Kidney (tissue), 14 donors: ENCODE measurements around the gene DNAI1. TPM values are rescaled to one million over a fixed set of nuclear protein-coding genes. Genes with fewer than 3 reads are reported as not detected.

Experiments
- DNase-seq, 5 donors: peaks; one replicate each; pipeline ENCODE4 v3.0.0-alpha.2; 2013 to 2020
- FAIRE-seq: peaks from 2 replicates; lab custom pipeline; 2012; peaks lifted over from hg19 to GRCh38; lab: Jason Lieb, UNC
- H3K27ac ChIP-seq, 2 donors: one replicate each; pipeline ENCODE4 v1.7.0; 2013; ENCODE audit warnings: low read depth in 2 of 2, low read length in 2 of 2, inconsistent platforms in 1 of 2
- H3K27me3 ChIP-seq: one replicate; pipeline ENCODE4 v1.7.1; 2013; ENCODE audit warnings: low read length, inconsistent platforms; ENCODE audit not compliant: control insufficient read depth, insufficient read depth
- H3K36me3 ChIP-seq, 3 donors: one replicate each; pipeline versions ENCODE4 v1.7.0 to v1.7.1; 2013; ENCODE audit warnings: low read length in 3 of 3, control low read depth in 1 of 3, inconsistent platforms in 1 of 3; ENCODE audit not compliant: insufficient read depth in 3 of 3, control insufficient read depth in 2 of 3
- H3K4me1 ChIP-seq, 3 donors: one replicate each; pipeline versions ENCODE4 v1.7.0 to v1.7.1; 2013; ENCODE audit warnings: low read length in 3 of 3, inconsistent platforms in 1 of 3, low read depth in 1 of 3; ENCODE audit not compliant: control insufficient read depth in 2 of 3, insufficient read depth in 2 of 3
- H3K4me3 ChIP-seq, 3 donors: one replicate each; pipeline versions ENCODE4 v1.7.0 to v1.8.1; 2013; ENCODE audit warnings: low read length in 3 of 3, control low read depth in 1 of 3, inconsistent platforms in 1 of 3
- H3K9ac ChIP-seq, 3 donors: one replicate each; pipeline versions ENCODE4 v1.7.0 to v1.7.1; 2013; ENCODE audit warnings: low read length in 3 of 3, control low read depth in 1 of 3, inconsistent platforms in 1 of 3
- H3K9me3 ChIP-seq, 3 donors: one replicate each; pipeline versions ENCODE4 v1.7.0 to v1.7.1; 2013; ENCODE audit warnings: low read length in 3 of 3, control low read depth in 1 of 3, inconsistent platforms in 1 of 3; ENCODE audit not compliant: control insufficient read depth in 2 of 3, insufficient read depth in 1 of 3
- intact Hi-C: fragments of 100-400 bp; cut with DNase I; formaldehyde crosslinking; loops from one replicate; pipeline ENCODE4 v1.11.1; 2022
- polyA plus RNA-seq: library from polyadenylated mRNA; stranded (reverse); fragments of 350-450 nt; fragmentation: Illumina TruSeq; extraction: RNeasy Lipid Tissue Mini Kit (QIAGEN cat#74804); gene quantifications from one replicate; pipeline ENCODE4 v1.2.3, GENCODE V29; 2014; ENCODE audit warnings: low read depth, low replicate concordance; ENCODE audit not compliant: insufficient read depth
- total RNA-seq: library from RNA; stranded (reverse); fragmentation: NEBNext Ultra II Directional; extraction: Animal tissue kit (Norgen Biotek cat#: 25700); gene quantifications from one replicate; pipeline ENCODE4 v1.2.1, GENCODE V29; 2021
- TF ChIP-seq, protein P1 (sequence below): IDR thresholded peaks from 3 replicates; pipeline ENCODE4 v1.5.1; 2012; ENCODE audit warnings: mild to moderate bottlenecking, moderate library complexity, borderline replicate concordance; ENCODE audit not compliant: insufficient read depth; ENCODE audit errors: extremely low read depth
- donor health status: control.
- donor health status: control.
- donor health status: control.
- donor health status: control.
- donor health status: control.
- donor health status: DM: yes; HTN: yes; CAD: no.
- donor health status: Normal renal cell carcinoma (clear cell type).

Gene DNAI1
- total and polyA plus RNA-seq, 2 donors from 2014 or later, result 2.4 to 3.0 TPM

DNA sequence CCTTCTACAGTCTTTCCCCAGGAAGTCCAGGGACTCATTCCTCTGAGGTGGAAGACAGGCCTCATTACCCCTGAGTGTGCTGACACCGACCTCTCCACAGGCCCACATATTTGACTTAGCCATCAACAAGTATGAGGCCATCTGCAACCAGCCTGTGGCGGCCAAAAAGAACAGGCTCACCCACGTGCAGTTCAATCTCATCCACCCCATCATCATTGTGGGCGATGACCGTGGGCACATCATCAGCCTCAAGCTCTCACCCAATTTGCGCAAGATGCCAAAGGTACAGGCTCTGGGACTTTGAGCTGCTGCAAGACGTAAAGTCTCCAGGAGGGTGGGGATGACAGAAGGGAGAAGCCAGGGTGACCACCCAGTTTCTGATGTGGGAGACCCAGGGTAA is 58.6 kb downstream of the DNAI1 start:
- Histone ChIP-seq H3K36me3 (no peaks in the 10 kb centered on the region), H3K9ac (no peak overlapping the region), H3K4me3 (no peak overlapping the region), H3K27me3 (no peaks in the 10 kb centered on the region), H3K4me1 (peaks cover 0 to under 1% (median 0%) of the 10 kb centered on the region in 3 donors), H3K9me3 (no peaks in the 10 kb centered on the region), H3K27ac (no peak overlapping the region)
- intact Hi-C loops, result no loop called here
- DNase-seq (no peak), FAIRE-seq (no peak)
- TF ChIP-seq, protein P1, sequence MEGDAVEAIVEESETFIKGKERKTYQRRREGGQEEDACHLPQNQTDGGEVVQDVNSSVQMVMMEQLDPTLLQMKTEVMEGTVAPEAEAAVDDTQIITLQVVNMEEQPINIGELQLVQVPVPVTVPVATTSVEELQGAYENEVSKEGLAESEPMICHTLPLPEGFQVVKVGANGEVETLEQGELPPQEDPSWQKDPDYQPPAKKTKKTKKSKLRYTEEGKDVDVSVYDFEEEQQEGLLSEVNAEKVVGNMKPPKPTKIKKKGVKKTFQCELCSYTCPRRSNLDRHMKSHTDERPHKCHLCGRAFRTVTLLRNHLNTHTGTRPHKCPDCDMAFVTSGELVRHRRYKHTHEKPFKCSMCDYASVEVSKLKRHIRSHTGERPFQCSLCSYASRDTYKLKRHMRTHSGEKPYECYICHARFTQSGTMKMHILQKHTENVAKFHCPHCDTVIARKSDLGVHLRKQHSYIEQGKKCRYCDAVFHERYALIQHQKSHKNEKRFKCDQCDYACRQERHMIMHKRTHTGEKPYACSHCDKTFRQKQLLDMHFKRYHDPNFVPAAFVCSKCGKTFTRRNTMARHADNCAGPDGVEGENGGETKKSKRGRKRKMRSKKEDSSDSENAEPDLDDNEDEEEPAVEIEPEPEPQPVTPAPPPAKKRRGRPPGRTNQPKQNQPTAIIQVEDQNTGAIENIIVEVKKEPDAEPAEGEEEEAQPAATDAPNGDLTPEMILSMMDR, result no peak

DNA sequence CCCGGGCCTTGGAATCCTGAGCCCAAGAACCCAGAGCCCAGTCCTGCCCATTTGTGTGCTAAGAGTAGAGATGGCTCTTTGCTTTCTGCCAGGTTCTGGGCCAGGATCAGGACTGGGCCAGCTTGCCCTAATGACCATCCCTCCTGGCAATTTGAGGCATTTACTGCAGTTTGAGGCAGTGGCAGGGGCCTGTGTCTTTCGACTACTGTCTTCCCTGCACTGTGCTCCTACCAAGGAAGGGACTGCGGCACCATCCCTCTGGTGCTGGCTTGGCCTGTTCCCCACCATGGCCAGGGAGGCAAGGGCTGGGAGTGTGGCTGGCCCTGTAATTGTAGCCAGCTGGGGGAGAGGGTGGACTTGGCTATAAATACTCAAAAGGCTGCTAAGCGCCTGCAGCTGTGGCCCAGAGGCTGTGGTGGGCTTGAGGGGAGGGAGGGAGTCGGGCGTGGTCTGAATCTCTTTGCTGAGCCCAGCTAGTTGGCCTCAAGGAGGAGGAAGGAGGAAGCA is 59.6 kb downstream of the DNAI1 start:
- H3K27me3 ChIP-seq, result peaks cover 2% of the 10 kb centered on the region
- FAIRE-seq, result no peak
- peak in 2 of 5 donors; percentile 37 to 53 for DNase-seq
- no peaks in the 10 kb centered on the region for H3K36me3 ChIP-seq
- H3K9ac ChIP-seq, result no peak overlapping the region
- H3K9me3 ChIP-seq, result no peaks in the 10 kb centered on the region
- TF ChIP-seq, protein P1, result no peak
- intact Hi-C loops, result no loop called here
- H3K27ac ChIP-seq, result no peak overlapping the region
- no peak overlapping the region for H3K4me3 ChIP-seq
- peaks cover 0 to 3% (median 0%) of the 10 kb centered on the region in 3 donors for H3K4me1 ChIP-seq

DNA sequence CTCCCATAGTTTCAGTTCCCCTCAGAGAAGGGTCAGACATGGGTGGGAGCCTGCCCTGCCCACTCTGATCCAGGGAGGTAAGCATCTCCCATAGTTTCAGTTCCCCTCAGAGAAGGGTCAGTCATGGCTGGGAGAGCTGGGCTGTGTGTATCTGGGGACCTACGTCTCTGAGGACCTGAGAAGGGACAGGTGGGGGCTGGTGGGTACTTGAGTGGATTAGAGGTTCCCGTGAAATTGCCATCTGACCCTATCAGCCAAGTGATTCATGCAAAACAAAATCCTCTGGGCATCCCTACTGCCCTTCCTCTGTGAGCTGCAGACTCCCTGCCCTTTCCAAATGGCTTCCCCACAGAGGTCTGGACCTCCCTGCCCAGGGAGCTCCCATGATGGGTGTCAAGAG is 60.3 kb downstream of the DNAI1 start:
- Histone ChIP-seq H3K27me3 (peaks cover 2% of the 10 kb centered on the region), H3K36me3 (no peaks in the 10 kb centered on the region), H3K27ac (no peak overlapping the region), H3K9ac (no peak overlapping the region), H3K9me3 (no peaks in the 10 kb centered on the region), H3K4me1 (peaks cover 0 to 8% (median 0%) of the 10 kb centered on the region in 3 donors), H3K4me3 (no peak overlapping the region)
- FAIRE-seq, result no peak
- no peak for DNase-seq
- TF ChIP-seq, protein P1, result no peak
- intact Hi-C loops, result no loop called here
